Suprapubic skin (tissue), 3 donors: Measurements from ENCODE around the gene CAND1.

Experiments
- CTCF ChIP-seq, 2 donors: fragments of 200-600 bp in 1 of 2; fragments of 450-650 bp in 1 of 2; sonication (generic) in 1 of 2; IDR thresholded peaks; one replicate each; pipeline ENCODE4 v1.5.1; 2016 to 2019; ENCODE audit warnings: antibody characterized with exemption in 2 of 2, mild to moderate bottlenecking in 1 of 2, moderate library complexity in 1 of 2
- EP300 ChIP-seq: sonication (generic); formaldehyde crosslinking; IDR thresholded peaks from one replicate; pipeline ENCODE4 v1.6.1; 2017; ENCODE audit warnings: antibody characterized with exemption
- POLR2A ChIP-seq, 2 donors: fragments of 450-650 bp; IDR thresholded peaks; one replicate each; pipeline ENCODE4 v1.6.1; 2017; ENCODE audit warnings: antibody characterized with exemption in 2 of 2, mild to moderate bottlenecking in 2 of 2, moderate library complexity in 2 of 2

- no peak for TF ChIP-seq CTCF (IDR thresholded peaks at IDR 0.05)
- TF ChIP-seq POLR2A (IDR thresholded peaks at IDR 0.05) = no peak
- no peak for TF ChIP-seq EP300
These were observed 37.6 kb downstream of the CAND1 start for GRCh38 chr12:67306712-67307111.
